NCI-H1105 (cell line): Measurements from ENCODE around the gene IRAK4.
A peak's percentile ranks its signal among the peaks of the same experiment; 100 is the strongest.

Experiments
- DNase-seq: peaks from one replicate; lab custom pipeline; 2025; lab: John Stamatoyannopoulos, UW

IRAK4 gene

GRCh38 chr12:43766291-43766690, 7.5 kb downstream of the IRAK4 start:
- no peak for DNase-seq

GRCh38 chr12:43776498-43776897, 17.7 kb downstream of the IRAK4 start:
- peak; percentile 4 for DNase-seq

GRCh38 chr12:43786899-43787693, 28.3 kb downstream of the IRAK4 start:
- no peak for DNase-seq

- DNase-seq: no peak
Measured at GRCh38 chr12:43789941-43790340, 31.2 kb downstream of the IRAK4 start.

GRCh38 chr12:43795716-43796280, 37.0 kb downstream of the IRAK4 start:
- DNase-seq: no peak

- DNase-seq: no peak
Measured at GRCh38 chr12:43797561-43798217, 38.9 kb downstream of the IRAK4 start.

GRCh38 chr12:43805149-43805859, 46.6 kb downstream of the IRAK4 start:
- peak; percentile 17 for DNase-seq

- DNase-seq: peak; percentile 72
Measured at GRCh38 chr12:43805860-43806736, 47.3 kb downstream of the IRAK4 start, which contains the start of gene TWF1. Gene TWF1 (minus strand): TSS chr12:43806317. CDS start chr12:43806245, 72 bp downstream.

- DNase-seq: no peak
Measured at GRCh38 chr12:43806737-43807072, 48.0 kb downstream of the IRAK4 start.

- no peak for DNase-seq
Measured at GRCh38 chr12:43807386-43807785, 48.6 kb downstream of the IRAK4 start.

- no peak for DNase-seq
Measured at GRCh38 chr12:43812057-43812456, 53.3 kb downstream of the IRAK4 start.

GRCh38 chr12:43812926-43813325, 54.2 kb downstream of the IRAK4 start:
- DNase-seq: no peak

- no peak for DNase-seq
Measured at GRCh38 chr12:43815416-43815815, 56.7 kb downstream of the IRAK4 start.

GRCh38 chr12:43816168-43816567, 57.4 kb downstream of the IRAK4 start:
- DNase-seq: no peak

- no peak for DNase-seq
Measured at GRCh38 chr12:43824207-43824775, 65.5 kb downstream of the IRAK4 start.

GRCh38 chr12:43826681-43827080, 67.9 kb downstream of the IRAK4 start:
- DNase-seq: no peak

- DNase-seq: no peak
Measured at GRCh38 chr12:43827093-43827492, 68.3 kb downstream of the IRAK4 start.

GRCh38 chr12:43832463-43833168, 73.9 kb downstream of the IRAK4 start:
- DNase-seq: no peak

GRCh38 chr12:43835264-43835655, 76.5 kb downstream of the IRAK4 start:
- no peak for DNase-seq

GRCh38 chr12:43835656-43836474, 77.1 kb downstream of the IRAK4 start, which contains the start of gene TMEM117:
Gene TMEM117 (plus strand): TSS chr12:43836081.
- peak; percentile 44 for DNase-seq
